Chondrocyte (in vitro differentiated cells): Measurements from ENCODE around the gene DUOXA1. TPM values are rescaled to one million over a fixed set of nuclear protein-coding genes. Genes with fewer than 3 reads are reported as not detected.
"Not testable (repeated sequence)": the region's sequence is repeated elsewhere in the genome, so short reads cannot be mapped to it uniquely, and the experiment has no call there.

Experiments
- DNase-seq: peaks from one replicate; pipeline ENCODE4 v3.0.0; 2021; ENCODE audit warnings: mixed read lengths, low spot score
- H3K27ac Mint-ChIP-seq: one replicate; pipeline ENCODE4 v1.8.0; 2021; ENCODE audit warnings: mild to moderate bottlenecking, moderate library complexity, mixed read lengths; ENCODE audit not compliant: unreplicated experiment
- H3K27me3 Mint-ChIP-seq: 2 replicates; pipeline ENCODE4 v1.8.0; 2021; ENCODE audit warnings: low read depth, mixed read lengths
- H3K36me3 Mint-ChIP-seq: 2 replicates; pipeline ENCODE4 v1.8.0; 2021; ENCODE audit warnings: low read depth, mixed read lengths
- H3K4me1 Mint-ChIP-seq: 2 replicates; pipeline ENCODE4 v1.8.0; 2021; ENCODE audit warnings: low read depth, mild to moderate bottlenecking, mixed read lengths
- H3K4me3 Mint-ChIP-seq: one replicate; pipeline ENCODE4 v1.8.0; 2021; ENCODE audit warnings: mild to moderate bottlenecking, moderate library complexity, mixed read lengths; ENCODE audit not compliant: unreplicated experiment
- H3K9me3 Mint-ChIP-seq: 2 replicates; pipeline ENCODE4 v1.8.0; 2021; ENCODE audit warnings: low read depth, mixed read lengths
- CTCF ChIP-seq: fragments of 200-600 bp; sonication (generic); IDR thresholded peaks from 2 replicates; pipeline ENCODE4 v1.5.0; 2021; ENCODE audit warnings: antibody characterized with exemption, mild to moderate bottlenecking, moderate library complexity
- total RNA-seq: library from RNA; stranded (reverse); gene quantifications from 3 replicates; pipeline ENCODE4 v1.2.1, GENCODE V29; 2021

Gene DUOXA1
- total RNA-seq, 1 donor from 2014 or later = 0.47 TPM

DNA sequence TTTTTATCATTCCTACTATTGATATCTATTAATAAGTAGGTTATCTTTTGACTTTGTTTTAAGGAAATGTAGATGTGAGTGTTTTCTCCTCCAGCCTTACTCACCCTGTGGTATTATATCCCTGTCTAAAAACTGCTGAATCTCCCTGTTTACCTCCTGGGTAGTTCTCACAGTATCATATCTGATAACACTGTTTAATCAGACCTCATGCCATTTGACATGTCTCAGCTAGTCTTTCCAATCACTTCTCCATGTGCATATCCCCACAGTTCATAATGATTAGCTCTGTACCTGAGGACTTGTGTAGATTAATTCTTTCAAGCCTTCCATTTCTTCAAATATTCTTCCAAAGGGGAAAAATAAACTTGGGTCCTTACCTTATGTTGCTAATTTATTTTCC, 46.5 kb downstream of the DUOXA1 start:
- no peaks in the 10 kb centered on the region for H3K4me1 Mint-ChIP-seq
- H3K27ac Mint-ChIP-seq = no peak overlapping the region
- no peak for DNase-seq
- H3K27me3 Mint-ChIP-seq = peaks cover 35% of the 10 kb centered on the region
- H3K9me3 Mint-ChIP-seq = no peaks in the 10 kb centered on the region
- H3K36me3 Mint-ChIP-seq = no peaks in the 10 kb centered on the region
- no peak for TF ChIP-seq CTCF
- no peak overlapping the region for H3K4me3 Mint-ChIP-seq

GRCh38 chr15:45082412-45082811, 47.3 kb downstream of the DUOXA1 start:
- H3K9me3 Mint-ChIP-seq, DNase-seq, H3K36me3 Mint-ChIP-seq, H3K27ac Mint-ChIP-seq, H3K4me1 Mint-ChIP-seq, H3K4me3 Mint-ChIP-seq: not testable (repeated sequence)
- H3K27me3 Mint-ChIP-seq = peaks cover 28% of the 10 kb centered on the region

- not testable (repeated sequence) for H3K27ac Mint-ChIP-seq, H3K9me3 Mint-ChIP-seq, H3K4me3 Mint-ChIP-seq, H3K36me3 Mint-ChIP-seq, DNase-seq, H3K4me1 Mint-ChIP-seq
- H3K27me3 Mint-ChIP-seq = peaks cover 22% of the 10 kb centered on the region
Measured at GRCh38 chr15:45080593-45080992, 49.1 kb downstream of the DUOXA1 start.

- not testable (repeated sequence) for H3K27ac Mint-ChIP-seq, H3K4me3 Mint-ChIP-seq, DNase-seq, H3K9me3 Mint-ChIP-seq, H3K36me3 Mint-ChIP-seq, H3K4me1 Mint-ChIP-seq
- peaks cover 17% of the 10 kb centered on the region for H3K27me3 Mint-ChIP-seq
Measured at GRCh38 chr15:45079628-45080246, 49.9 kb downstream of the DUOXA1 start.

- DNase-seq = not testable (repeated sequence)
Measured at GRCh38 chr15:45079201-45079600, 50.5 kb downstream of the DUOXA1 start.

DNA sequence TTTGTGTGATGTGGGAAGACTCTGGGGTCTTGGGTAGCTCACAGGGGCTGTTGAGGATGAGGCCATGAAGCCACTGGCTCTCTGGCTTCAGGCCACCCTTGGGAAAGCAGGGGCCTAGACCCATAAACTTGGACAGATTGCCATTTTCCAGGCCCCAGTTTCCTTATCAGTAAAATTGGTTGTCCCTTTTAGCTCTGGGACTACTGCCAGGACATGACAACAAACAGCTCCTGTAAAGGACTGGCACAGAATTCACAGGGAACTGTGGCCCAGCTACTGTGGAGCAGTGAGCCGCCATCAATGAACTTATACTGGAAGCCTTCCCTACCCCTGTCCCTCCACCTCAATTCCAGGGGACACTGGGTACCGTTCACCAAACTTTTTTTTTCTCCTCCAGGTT, 52.3 kb downstream of the DUOXA1 start:
- H3K4me3 Mint-ChIP-seq, H3K9me3 Mint-ChIP-seq, DNase-seq, H3K27ac Mint-ChIP-seq, H3K36me3 Mint-ChIP-seq, H3K4me1 Mint-ChIP-seq, H3K27me3 Mint-ChIP-seq: not testable (repeated sequence)

More at GRCh38 chr15:45079201-45079600, 50.5 kb downstream of the DUOXA1 start:
- H3K27me3 Mint-ChIP-seq = peaks cover 13% of the 10 kb centered on the region
- not testable (repeated sequence) for H3K9me3 Mint-ChIP-seq, H3K4me1 Mint-ChIP-seq, H3K36me3 Mint-ChIP-seq, H3K27ac Mint-ChIP-seq, H3K4me3 Mint-ChIP-seq

- not testable (repeated sequence) for H3K4me1 Mint-ChIP-seq, H3K4me3 Mint-ChIP-seq, H3K27me3 Mint-ChIP-seq, H3K9me3 Mint-ChIP-seq, DNase-seq, H3K36me3 Mint-ChIP-seq, H3K27ac Mint-ChIP-seq
Measured at GRCh38 chr15:45075440-45076320, 54.0 kb downstream of the DUOXA1 start.

- not testable (repeated sequence) for H3K27me3 Mint-ChIP-seq, H3K36me3 Mint-ChIP-seq, H3K4me3 Mint-ChIP-seq, H3K4me1 Mint-ChIP-seq, H3K27ac Mint-ChIP-seq, DNase-seq, H3K9me3 Mint-ChIP-seq
Measured at GRCh38 chr15:45073602-45074001, 56.1 kb downstream of the DUOXA1 start.

DNA sequence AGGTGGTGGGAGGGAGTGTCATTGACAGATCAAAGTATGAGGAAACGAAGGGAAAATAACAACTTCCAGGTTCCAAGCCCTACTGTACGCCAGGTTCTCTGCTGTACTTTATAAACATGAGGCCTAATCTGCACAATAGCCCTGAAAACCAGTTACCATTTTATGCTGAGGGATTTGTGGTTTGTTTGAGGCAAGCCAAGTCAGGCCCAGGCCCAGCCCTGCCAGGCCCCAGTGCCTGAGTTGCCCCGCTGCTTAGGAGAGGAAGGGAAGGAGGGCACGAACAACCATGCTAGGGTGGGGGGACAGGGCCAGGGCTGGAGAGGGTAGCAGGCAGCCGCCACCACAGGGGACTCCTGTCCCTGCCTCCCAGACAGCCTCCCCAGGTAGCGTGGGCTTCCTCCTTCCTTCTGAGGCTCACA, 59.7 kb downstream of the DUOXA1 start:
- not testable (repeated sequence) for DNase-seq, H3K36me3 Mint-ChIP-seq, H3K4me3 Mint-ChIP-seq, H3K27me3 Mint-ChIP-seq, H3K9me3 Mint-ChIP-seq, H3K27ac Mint-ChIP-seq, H3K4me1 Mint-ChIP-seq

Other genes with a start within 250 kb of the DUOXA1 start
- gene TERB2, start 173.2 kb downstream of the DUOXA1 start, total RNA-seq = not detected in 3 replicates
- 10.6 to 12.6 TPM (median 10.7 TPM) in 3 replicates for gene SORD, start 106.7 kb downstream of the DUOXA1 start, total RNA-seq
- gene DUOX2, start 15.7 kb downstream of the DUOXA1 start, total RNA-seq = 0.05 TPM in 1 of 3 replicates, not detected in the others
- gene DUOXA2, start 15.6 kb downstream of the DUOXA1 start, total RNA-seq = not detected in 3 replicates
- 0.21 TPM in 1 of 3 replicates, not detected in the others for gene DUOX1, start 115 bp upstream of the DUOXA1 start, total RNA-seq
- gene SHF, start 58.1 kb upstream of the DUOXA1 start, total RNA-seq = 4.9 to 7.0 TPM (median 5.1 TPM) in 3 replicates
- gene SLC28A2, start 122.4 kb upstream of the DUOXA1 start, total RNA-seq = not detected in 3 replicates
- gene GATM, start 248.7 kb upstream of the DUOXA1 start, total RNA-seq = 0.30 TPM in 1 of 3 replicates, not detected in the others